ENCODE data around the gene FAM161A. TPM values are rescaled to one million over a fixed set of nuclear protein-coding genes. Genes with fewer than 3 reads are reported as not detected.
"Not testable (repeated sequence)": the region's sequence is repeated elsewhere in the genome, so short reads cannot be mapped to it uniquely, and the experiment has no call there.

FAM161A gene
- 6.5 and 8.4 TPM in 2 replicates for total RNA-seq (2014; rRNA removed; shearing (Covaris generic))
- polyA plus RNA-seq (2014; cell fraction: nucleus; rRNA removed), result 9.3 and 31.9 TPM in 2 replicates

- DNase-seq (ENCODE audit: extremely low read depth, low read depth), result peak; percentile 76
These were observed at the start of gene FAM161A for GRCh38 chr2:61853847-61854563. Gene FAM161A, minus strand, starts transcription at chr2:61854060. Its CDS starts 19 bp downstream, at chr2:61854041.

- DNase-seq (ENCODE audit: extremely low read depth, low read depth), result no peak
These were observed 46.4 kb upstream of the FAM161A start for GRCh38 chr2:61900281-61900680.

- DNase-seq (ENCODE audit: extremely low read depth, low read depth), result peak; percentile 33
These were observed 45.0 kb upstream of the FAM161A start for GRCh38 chr2:61898810-61899209.

- DNase-seq (ENCODE audit: extremely low read depth, low read depth), result peak; percentile 82
These were observed 34.6 kb upstream of the FAM161A start, which contains the start of gene CCT4 for GRCh38 chr2:61888267-61889055. Gene CCT4, minus strand, starts transcription at chr2:61888656. Its CDS starts 149 bp downstream, at chr2:61888507.

GRCh38 chr2:61887717-61888266 is 33.9 kb upstream of the FAM161A start:
- DNase-seq (ENCODE audit: extremely low read depth, low read depth), result peak; percentile 28

- DNase-seq (ENCODE audit: extremely low read depth, low read depth), result no peak
These were observed 32.2 kb upstream of the FAM161A start for GRCh38 chr2:61885896-61886603.

GRCh38 chr2:61882850-61883249 is 29.0 kb upstream of the FAM161A start:
- DNase-seq (ENCODE audit: extremely low read depth, low read depth), result no peak

- not testable (repeated sequence) for DNase-seq (ENCODE audit: extremely low read depth, low read depth)
These were observed 25.5 kb upstream of the FAM161A start for GRCh38 chr2:61879351-61879750.

GRCh38 chr2:61878761-61879160 is 24.9 kb upstream of the FAM161A start:
- DNase-seq (ENCODE audit: extremely low read depth, low read depth), result no peak

- DNase-seq (ENCODE audit: extremely low read depth, low read depth), result no peak
These were observed 23.8 kb upstream of the FAM161A start for GRCh38 chr2:61877571-61878245.

GRCh38 chr2:61876400-61876799 is 22.5 kb upstream of the FAM161A start:
- DNase-seq (ENCODE audit: extremely low read depth, low read depth), result no peak

- not testable (repeated sequence) for DNase-seq (ENCODE audit: extremely low read depth, low read depth)
These were observed 12.7 kb upstream of the FAM161A start for GRCh38 chr2:61866482-61867089.

- DNase-seq (ENCODE audit: extremely low read depth, low read depth), result no peak
These were observed 8.2 kb upstream of the FAM161A start for GRCh38 chr2:61862085-61862484.

- no peak for DNase-seq (ENCODE audit: extremely low read depth, low read depth)
These were observed 3.4 kb upstream of the FAM161A start for GRCh38 chr2:61857224-61857623.

- no peak for DNase-seq (ENCODE audit: extremely low read depth, low read depth)
These were observed 1.4 kb upstream of the FAM161A start for GRCh38 chr2:61855318-61855613.

GRCh38 chr2:61854564-61855317 is 881 bp upstream of the FAM161A start:
- peak; percentile 98 for DNase-seq (ENCODE audit: extremely low read depth, low read depth)

GRCh38 chr2:61853086-61853846 is 594 bp downstream of the FAM161A start:
- DNase-seq (ENCODE audit: extremely low read depth, low read depth), result peak; percentile 50

GRCh38 chr2:61851270-61851669 is 2.6 kb downstream of the FAM161A start:
- not testable (repeated sequence) for DNase-seq (ENCODE audit: extremely low read depth, low read depth)

Data from NCI-H460 (cell line).